GM18517 (cell line): Measurements from ENCODE around the gene ACADVL.

Source experiments
- ATAC-seq: cut with Tn5 transposase; IDR thresholded peaks from one replicate; pipeline ENCODE4 v1.9.1; 2021; ENCODE audit warnings: mild to moderate bottlenecking, moderate library complexity; ENCODE audit not compliant: unreplicated experiment

ACADVL gene

GRCh38 chr17:7191069-7191468 lies 28.7 kb upstream of the ACADVL start:
- no peak for ATAC-seq

DNA sequence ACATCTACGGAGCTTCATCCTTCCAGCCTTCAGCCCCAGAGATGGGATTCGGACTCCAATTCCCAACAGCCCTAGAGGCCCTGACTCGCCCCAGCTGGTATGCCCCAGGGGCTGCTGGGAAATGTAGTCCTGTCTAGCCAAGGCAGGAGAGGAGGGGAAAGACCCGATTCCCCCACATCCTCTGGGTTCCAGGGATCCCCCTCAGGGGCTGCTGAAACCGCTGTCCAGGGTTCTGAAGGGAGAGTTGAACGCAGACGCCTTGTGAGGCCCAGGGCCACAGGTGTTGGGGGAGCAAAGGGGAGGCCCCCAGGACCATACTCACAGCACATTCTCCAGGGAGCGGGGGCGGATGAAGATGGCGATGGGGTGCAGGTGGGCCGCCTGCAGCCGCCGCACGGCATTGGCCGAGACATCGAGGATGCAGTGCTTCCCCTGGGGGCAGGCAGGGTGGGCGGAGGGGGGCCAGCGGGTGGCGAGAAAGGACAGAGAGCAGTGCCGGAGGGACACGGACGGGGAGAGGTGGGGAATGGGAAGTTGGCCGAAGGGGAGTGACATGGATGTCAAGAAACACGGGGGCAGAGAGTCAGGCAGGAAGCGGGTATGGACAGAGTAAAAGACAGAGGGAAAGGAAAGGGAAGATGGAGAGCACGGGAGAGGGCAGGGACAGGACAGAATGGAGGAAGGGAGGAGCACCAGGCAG lies 28.0 kb upstream of the ACADVL start:
- ATAC-seq, result no peak

- ATAC-seq, result no peak
Measured at GRCh38 chr17:7192271-7192937, 27.3 kb upstream of the ACADVL start.

GRCh38 chr17:7195971-7196370 lies 23.8 kb upstream of the ACADVL start:
- ATAC-seq, result no peak

- no peak for ATAC-seq
Measured at GRCh38 chr17:7196651-7197401, 22.9 kb upstream of the ACADVL start.

DNA sequence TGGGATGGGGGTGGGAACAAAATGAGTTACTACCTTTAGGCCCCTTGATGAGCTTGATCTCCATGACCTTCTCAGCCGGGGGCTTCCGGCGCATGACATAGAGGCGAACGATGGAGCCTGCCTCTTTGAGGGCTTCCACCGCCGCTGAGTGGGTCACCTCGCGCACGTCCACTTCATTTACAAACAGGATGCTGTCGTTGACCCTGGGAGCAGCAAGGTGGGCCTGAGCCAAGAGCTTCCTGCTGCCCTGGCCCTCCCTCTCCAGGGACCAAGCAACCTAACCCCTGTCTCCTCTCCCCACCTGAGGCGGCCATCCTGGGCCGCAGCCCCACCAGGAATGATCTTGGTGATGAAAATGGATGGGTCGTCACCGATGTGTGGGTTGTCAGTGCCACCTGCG lies 16.3 kb upstream of the ACADVL start:
- ATAC-seq, result no peak

DNA sequence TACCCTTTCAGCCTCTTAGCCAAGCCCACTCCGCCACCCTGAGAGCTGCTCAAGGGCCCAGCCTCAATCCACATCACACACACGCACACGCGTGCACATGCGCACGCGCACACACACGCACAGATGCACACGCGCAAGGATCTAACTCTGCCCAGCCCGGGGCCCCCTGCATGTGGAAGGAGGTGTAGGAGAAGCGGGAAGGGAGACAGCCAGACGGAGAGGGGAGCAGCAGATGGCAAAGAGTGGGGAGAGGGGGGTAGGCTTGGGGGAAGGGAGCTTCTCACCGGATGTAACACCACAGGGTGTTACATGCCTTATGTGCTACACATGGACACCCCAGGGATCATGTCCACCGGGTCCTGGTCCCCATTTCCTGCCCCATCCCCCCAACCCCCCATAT lies 15.4 kb upstream of the ACADVL start:
- ATAC-seq, result no peak

DNA sequence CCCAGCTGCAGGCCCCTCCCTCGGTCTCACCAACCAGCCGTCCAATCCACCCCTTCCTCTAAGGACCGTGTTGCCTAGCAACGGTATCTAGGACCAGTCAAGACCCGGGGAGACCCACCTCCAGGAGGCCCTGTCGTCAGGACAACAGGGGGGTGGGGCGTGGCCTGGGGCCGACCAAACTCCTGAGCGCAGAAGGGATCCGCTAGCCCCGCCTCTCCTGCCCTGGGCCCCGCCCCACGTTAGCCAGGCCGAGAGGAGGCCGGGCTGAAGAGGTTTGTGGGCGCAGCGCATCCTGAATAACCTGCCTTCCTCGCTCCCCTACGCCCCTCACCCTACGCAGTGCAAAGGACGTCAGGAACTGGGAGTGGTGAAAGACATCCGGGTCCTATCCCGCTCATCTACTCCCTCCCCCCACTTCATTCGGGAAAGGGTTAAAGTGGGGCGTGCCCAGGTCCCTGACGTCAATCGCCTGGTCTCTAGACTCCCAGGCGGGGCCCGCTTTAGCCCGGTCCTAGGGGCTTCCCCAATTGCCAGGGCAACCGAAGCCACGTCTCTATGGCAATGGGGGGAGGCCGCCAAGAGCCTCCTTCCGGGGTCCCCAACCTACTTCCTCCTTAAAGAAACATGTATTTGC lies 14.8 kb upstream of the ACADVL start:
- peak; percentile 70 for ATAC-seq

DNA sequence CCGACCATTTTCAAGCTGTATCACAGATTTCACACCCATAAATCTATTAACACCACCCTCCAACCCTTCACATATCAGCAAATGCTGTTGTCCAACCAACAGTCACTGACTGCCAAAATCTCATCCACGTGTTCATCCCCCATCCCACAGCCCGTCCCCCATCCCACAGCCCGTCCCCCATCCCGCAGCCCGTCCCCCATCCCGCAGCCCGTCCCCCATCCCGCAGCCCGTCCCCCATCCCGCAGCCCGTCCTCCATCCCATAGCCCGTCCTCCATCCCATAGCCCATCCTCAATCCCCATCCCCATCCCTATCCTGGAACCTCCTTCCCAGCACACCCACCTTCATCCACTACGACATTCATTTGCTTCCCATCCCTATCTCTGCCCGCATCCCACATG lies 14.2 kb upstream of the ACADVL start:
- no peak for ATAC-seq

GRCh38 chr17:7207120-7208001 lies 12.4 kb upstream of the ACADVL start:
- no peak for ATAC-seq

DNA sequence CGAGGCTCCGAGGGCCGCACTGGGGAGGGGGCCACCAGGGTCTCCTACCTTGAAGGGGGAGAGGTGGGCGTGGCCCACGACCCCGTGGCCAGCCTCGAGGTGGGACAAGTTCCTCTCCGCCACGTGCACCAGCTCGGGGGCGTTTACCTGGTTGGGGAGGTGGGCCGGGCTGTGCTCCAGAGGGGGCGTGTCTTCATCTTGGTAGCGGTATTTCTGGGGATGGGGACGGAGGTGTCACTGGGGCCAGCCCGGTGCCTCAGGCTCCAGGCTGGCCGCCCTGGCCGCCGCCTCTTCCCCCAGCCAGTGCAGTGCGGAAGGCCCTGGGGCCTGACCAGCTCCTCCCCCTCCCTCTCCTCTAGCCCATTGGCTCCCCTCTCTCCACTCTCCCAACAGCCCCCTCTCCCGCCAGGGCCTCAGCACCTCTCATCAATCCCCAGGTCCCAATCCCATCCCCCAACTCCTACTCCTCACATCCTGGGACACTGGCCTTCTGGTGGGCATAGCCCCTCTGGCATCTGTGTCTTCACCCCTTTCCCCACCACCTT lies 11.6 kb upstream of the ACADVL start:
- no peak for ATAC-seq

- no peak for ATAC-seq
Measured at GRCh38 chr17:7208754-7209460, 10.8 kb upstream of the ACADVL start.

- no peak for ATAC-seq
Measured at GRCh38 chr17:7211491-7212273, 8.1 kb upstream of the ACADVL start.

DNA sequence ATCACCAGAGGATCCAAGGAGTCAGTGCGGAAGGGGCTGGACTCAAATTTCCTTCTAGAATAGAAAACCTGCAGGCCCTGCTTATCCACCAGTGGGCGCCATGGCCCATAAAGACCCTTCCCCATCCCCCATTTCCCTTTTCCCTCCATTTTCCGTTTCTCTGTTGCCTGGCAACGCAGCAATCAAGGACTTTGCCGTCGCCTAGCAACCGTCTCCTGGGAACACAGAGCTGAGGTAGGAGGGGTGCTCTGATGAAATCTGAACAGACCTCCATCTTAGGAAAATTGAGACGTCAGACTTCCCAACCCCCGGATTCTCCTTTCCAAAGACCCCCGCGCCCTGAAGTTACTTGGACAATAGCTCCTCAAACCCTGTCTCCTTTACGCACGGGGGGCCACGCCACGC lies 5.8 kb upstream of the ACADVL start:
- ATAC-seq, result no peak

GRCh38 chr17:7214300-7215135 lies 5.2 kb upstream of the ACADVL start:
- peak; percentile 72 for ATAC-seq

- no peak for ATAC-seq
Measured at GRCh38 chr17:7215136-7215638, 4.6 kb upstream of the ACADVL start.

DNA sequence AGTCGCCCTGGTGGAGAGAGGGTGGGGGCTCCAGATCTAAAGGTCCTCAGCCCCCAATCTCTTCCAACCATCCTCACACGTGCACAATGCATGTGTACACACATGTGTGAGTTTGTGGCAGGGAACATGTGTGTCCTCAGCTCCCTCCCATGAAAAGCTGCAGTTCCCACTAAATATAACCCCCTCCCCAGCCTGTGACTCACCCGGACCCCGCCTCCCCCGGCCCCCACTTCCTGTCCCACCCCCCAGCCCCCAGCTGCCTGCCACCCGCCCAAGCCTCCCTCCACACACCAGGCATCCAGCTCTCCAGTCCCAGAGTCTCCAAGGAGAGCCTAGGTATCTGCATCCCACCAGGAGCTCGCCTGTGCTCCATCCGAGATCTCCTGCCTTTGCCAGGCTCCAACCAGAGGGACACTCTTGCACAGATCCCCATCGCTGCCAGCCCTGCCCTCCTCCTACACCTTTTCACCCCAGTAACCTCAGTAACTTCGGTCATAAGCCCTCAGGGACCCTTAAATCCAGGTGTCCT lies 4.0 kb upstream of the ACADVL start:
- ATAC-seq, result no peak
